HCT116 (cell line): Measurements from ENCODE around the gene TMC8. TPM values are rescaled to one million over a fixed set of nuclear protein-coding genes. Genes with fewer than 3 reads are reported as not detected.

ENCODE experiments used
- ATAC-seq: fragments of 200-7000 bp; cut with Tn5 transposase; 2 replicates; pipeline ENCODE4 v1.9.1; 2020; ENCODE audit warnings: mild to moderate bottlenecking, moderate library complexity
- BruUV-seq: library from RNA; stranded (reverse); fragments of 400-500 nt; replicated peaks from 2 replicates; lab custom pipeline; 2021; lab: Mats Ljungman, UMichigan
- CTCF ChIA-PET: fragments of 300-600 bp; sonication (Branson Sonifier 250); formaldehyde crosslinking; loops from one replicate; lab custom pipeline; 2021; ENCODE audit warnings: antibody characterized with exemption; lab: Charles Lee
- POLR2A ChIA-PET: fragments of 300-600, 350-600 bp; sonication (Branson Sonifier 250); formaldehyde crosslinking; loops from one replicate; lab custom pipeline; 2021; ENCODE audit warnings: antibody characterized with exemption; lab: Charles Lee
- RAD21 ChIA-PET, 2 experiments: fragments of 300-600 bp; sonication (Branson Sonifier 250); formaldehyde crosslinking; loops; one replicate each; lab custom pipeline; 2023; ENCODE audit warnings: low total read pairs in 2 of 2; ENCODE audit not compliant: uncharacterized antibody in 2 of 2, unreplicated experiment in 2 of 2, low non-redundant PET in 1 of 2; lab: Charles Lee
- DNase-seq: peaks from one replicate; pipeline ENCODE4 v3.0.0-alpha.2; 2010; ENCODE audit warnings: low read depth, low spot score
- H2AFZ ChIP-seq: fragments of 200-600 bp; shearing (Covaris generic), sonication (generic); 2 replicates; pipeline ENCODE4 v1.6.1; 2017; ENCODE audit warnings: low read depth, mixed run types, mixed read lengths, antibody characterized with exemption, low read length; ENCODE audit not compliant: poor library complexity, severe bottlenecking
- H3K27ac ChIP-seq: 2 replicates; pipeline ENCODE4 v1.5.1; 2012; ENCODE audit warnings: low read depth, low read length
- H3K27me3 ChIP-seq: fragments of 200-600 bp; sonication (generic); 2 replicates; pipeline ENCODE4 v1.6.1; 2016; ENCODE audit warnings: mixed run types, low read length, mixed read lengths; ENCODE audit not compliant: insufficient read depth
- H3K36me3 ChIP-seq, 2 experiments: fragments of 200-500 bp in 1 of 2; fragments of 200-600 bp in 1 of 2; sonication (Bioruptor generic) in 1 of 2; sonication (generic) in 1 of 2; 2 replicates each; pipeline versions ENCODE4 v1.5.1 to v1.6.1; 2014 to 2016; ENCODE audit warnings: low read length in 2 of 2, inconsistent platforms in 1 of 2, mixed read lengths in 1 of 2, mixed run types in 1 of 2; ENCODE audit not compliant: insufficient read depth in 2 of 2, control insufficient read depth in 1 of 2
- H3K4me1 ChIP-seq, 2 experiments: fragments of 200-600 bp in 1 of 2; sonication (generic) in 1 of 2; 2 replicates each; pipeline versions ENCODE4 v1.5.1 to v1.6.1; 2012 to 2017; ENCODE audit warnings: low read length in 2 of 2, inconsistent platforms in 1 of 2, mild to moderate bottlenecking in 1 of 2, mixed read lengths in 1 of 2, mixed run types in 1 of 2, moderate library complexity in 1 of 2; ENCODE audit not compliant: insufficient read depth in 2 of 2, control insufficient read depth in 1 of 2
- H3K4me2 ChIP-seq: fragments of 200-600 bp; sonication (generic); 2 replicates; pipeline ENCODE4 v1.6.1; 2017; ENCODE audit warnings: mixed run types, low read length, mixed read lengths
- H3K4me3 ChIP-seq, 2 experiments: fragments of 200-600 bp in 1 of 2; sonication (generic) in 1 of 2; replicated peaks in 1 of 2; 2 replicates each; pipeline ENCODE4 v1.5.1; 2011 to 2016; ENCODE audit warnings: low read length in 2 of 2, control low read depth in 1 of 2, low read depth in 1 of 2, mild to moderate bottlenecking in 1 of 2, mixed read lengths in 1 of 2, mixed run types in 1 of 2
- H3K79me2 ChIP-seq: fragments of 200-600 bp; sonication (generic); 2 replicates; pipeline ENCODE4 v1.6.1; 2017; ENCODE audit warnings: mild to moderate bottlenecking, mixed run types, low read length, moderate library complexity, mixed read lengths; ENCODE audit not compliant: insufficient read depth
- H3K9ac ChIP-seq: fragments of 200-600 bp; sonication (generic); 2 replicates; pipeline ENCODE4 v1.6.1; 2016; ENCODE audit warnings: low read length, mixed read lengths
- H3K9me2 ChIP-seq: fragments of 200-600 bp; sonication (generic), shearing (Covaris generic); 2 replicates; pipeline ENCODE4 v1.6.1; 2017; ENCODE audit warnings: mixed run types, mild to moderate bottlenecking, moderate library complexity; ENCODE audit not compliant: insufficient read depth
- H3K9me3 ChIP-seq, 2 experiments: fragments of 200-500 bp in 1 of 2; fragments of 200-600 bp in 1 of 2; sonication (Bioruptor generic) in 1 of 2; sonication (generic) in 1 of 2; 2 replicates each; pipeline ENCODE4 v1.6.1; 2014 to 2017; ENCODE audit warnings: low read length in 2 of 2, mixed read lengths in 2 of 2, inconsistent platforms in 1 of 2, low read depth in 1 of 2, mild to moderate bottlenecking in 1 of 2, mixed run types in 1 of 2, moderate library complexity in 1 of 2; ENCODE audit not compliant: control insufficient read depth in 1 of 2, insufficient read depth in 1 of 2
- H4K20me1 ChIP-seq: fragments of 200-600 bp; sonication (generic), shearing (Covaris generic); 2 replicates; pipeline ENCODE4 v1.6.1; 2017; ENCODE audit warnings: mixed run types, mild to moderate bottlenecking, moderate library complexity; ENCODE audit not compliant: insufficient read depth
- CBX3 ChIP-seq: IDR thresholded peaks from 2 replicates; pipeline ENCODE4 v1.6.1; 2012; ENCODE audit warnings: low read depth
- CEBPB ChIP-seq: IDR thresholded peaks from 2 replicates; pipeline ENCODE4 v1.6.1; 2012; ENCODE audit warnings: low read depth
- EGR1 ChIP-seq: IDR thresholded peaks from 2 replicates; pipeline ENCODE4 v1.6.1; 2012; ENCODE audit warnings: low read depth
- ELF1 ChIP-seq: IDR thresholded peaks from 2 replicates; pipeline ENCODE4 v1.6.1; 2012; ENCODE audit warnings: low read depth, borderline replicate concordance
- JUND ChIP-seq: IDR thresholded peaks from 2 replicates; pipeline ENCODE4 v1.6.1; 2012
- POLR2A ChIP-seq: IDR thresholded peaks from 2 replicates; pipeline ENCODE4 v1.7.0; 2011; ENCODE audit warnings: borderline replicate concordance; ENCODE audit not compliant: insufficient read depth, insufficient read length; ENCODE audit errors: extremely low read depth
- POLR2AphosphoS5 ChIP-seq: IDR thresholded peaks from 2 replicates; pipeline ENCODE4 v1.6.1; 2011; ENCODE audit warnings: mild to moderate bottlenecking, low read depth, low read length, moderate library complexity
- RAD21 ChIP-seq: IDR thresholded peaks from 2 replicates; pipeline ENCODE4 v1.6.1; 2012; ENCODE audit warnings: low read depth, mild to moderate bottlenecking
- REST ChIP-seq: IDR thresholded peaks from 2 replicates; pipeline ENCODE4 v1.6.1; 2012; ENCODE audit warnings: low read depth
- SIN3A ChIP-seq: IDR thresholded peaks from 2 replicates; pipeline ENCODE4 v1.6.1; 2012; ENCODE audit warnings: low read depth
- SP1 ChIP-seq: IDR thresholded peaks from 2 replicates; pipeline ENCODE4 v1.6.1; 2012; ENCODE audit warnings: low read depth
- SRF ChIP-seq: IDR thresholded peaks from 2 replicates; pipeline ENCODE4 v1.6.1; 2012; ENCODE audit warnings: low read depth
- TCF7L2 ChIP-seq: IDR thresholded peaks from 2 replicates; pipeline ENCODE4 v1.7.0; 2011; ENCODE audit warnings: borderline replicate concordance, inconsistent platforms; ENCODE audit not compliant: insufficient read depth, insufficient read length; ENCODE audit errors: extremely low read depth
- YY1 ChIP-seq: IDR thresholded peaks from 2 replicates; pipeline ENCODE4 v1.6.1; 2011; ENCODE audit warnings: low read length, low read depth, moderate library complexity, mild to moderate bottlenecking; ENCODE audit not compliant: insufficient replicate concordance; ENCODE audit errors: extremely low read depth
- ZBTB33 ChIP-seq: IDR thresholded peaks from 2 replicates; pipeline ENCODE4 v1.6.1; 2011; ENCODE audit warnings: mild to moderate bottlenecking, low read length, moderate library complexity; ENCODE audit not compliant: insufficient replicate concordance; ENCODE audit errors: extremely low read depth
- ZFX ChIP-seq: fragments of 450-650 bp; IDR thresholded peaks from 2 replicates; pipeline ENCODE4 v1.6.1; 2017
- ZNF274 ChIP-seq: fragments of 200-500 bp; sonication (Bioruptor generic); IDR thresholded peaks from 2 replicates; pipeline ENCODE4 v1.6.1; 2014; ENCODE audit warnings: mild to moderate bottlenecking, low read depth, low read length, inconsistent platforms
- intact Hi-C: fragments of 100-400 bp; cut with micrococcal nuclease; formaldehyde crosslinking; loops from 2 replicates; pipeline ENCODE4 v1.10.0; 2022
- total RNA-seq: library from RNA; stranded (reverse); gene quantifications from one replicate; pipeline ENCODE4 v1.2.1, GENCODE V29; 2021; ENCODE audit not compliant: unreplicated experiment
- TF ChIP-seq, protein P1 (sequence below): IDR thresholded peaks from 2 replicates; pipeline ENCODE4 v1.6.1; 2012
- TF ChIP-seq, protein P2 (sequence below), 3 experiments: fragments of 200-600 bp in 1 of 3; sonication (generic) in 1 of 3; IDR thresholded peaks in 2 of 3; conservative IDR thresholded peaks in 1 of 3; 2 replicates each; pipeline ENCODE4 v1.5.1; 2012 to 2017; ENCODE audit warnings: low read depth in 2 of 3, low read length in 2 of 3, antibody characterized with exemption in 1 of 3, borderline replicate concordance in 1 of 3, control low read depth in 1 of 3, mild to moderate bottlenecking in 1 of 3, mixed read lengths in 1 of 3, mixed run types in 1 of 3, moderate library complexity in 1 of 3; ENCODE audit not compliant: insufficient read depth in 1 of 3

Gene TMC8
- total RNA-seq, 1 experiment from 2014 or later, result 7.8 TPM

GRCh38 chr17:78111727-78112517 is 18.6 kb upstream of the TMC8 start:
- Histone ChIP-seq H3K4me3 (no peak overlapping the region), H4K20me1 (no peaks in the 10 kb centered on the region), H3K9me2 (no peaks in the 10 kb centered on the region), H3K27ac (no peak overlapping the region), H3K9ac (no peak overlapping the region), H3K4me2 (no peak overlapping the region), H2AFZ (no peak overlapping the region), H3K27me3 (no peaks in the 10 kb centered on the region), H3K36me3 (no peaks in the 10 kb centered on the region), H3K4me1 (peaks cover 0 to 4% of the 10 kb centered on the region in 2 experiments; a peak in 1 of 4 replicates), H3K9me3 (no peaks in the 10 kb centered on the region), H3K79me2 (no peaks in the 10 kb centered on the region)
- TF ChIP-seq ELF1, result no peak
- no peak for TF ChIP-seq TCF7L2
- no peak for TF ChIP-seq SIN3A
- no peak for TF ChIP-seq CBX3
- no peak for TF ChIP-seq YY1
- TF ChIP-seq CEBPB, result no peak
- no peak for TF ChIP-seq POLR2A
- TF ChIP-seq, protein P1, sequence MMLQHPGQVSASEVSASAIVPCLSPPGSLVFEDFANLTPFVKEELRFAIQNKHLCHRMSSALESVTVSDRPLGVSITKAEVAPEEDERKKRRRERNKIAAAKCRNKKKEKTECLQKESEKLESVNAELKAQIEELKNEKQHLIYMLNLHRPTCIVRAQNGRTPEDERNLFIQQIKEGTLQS, result no peak
- TF ChIP-seq, protein P2, sequence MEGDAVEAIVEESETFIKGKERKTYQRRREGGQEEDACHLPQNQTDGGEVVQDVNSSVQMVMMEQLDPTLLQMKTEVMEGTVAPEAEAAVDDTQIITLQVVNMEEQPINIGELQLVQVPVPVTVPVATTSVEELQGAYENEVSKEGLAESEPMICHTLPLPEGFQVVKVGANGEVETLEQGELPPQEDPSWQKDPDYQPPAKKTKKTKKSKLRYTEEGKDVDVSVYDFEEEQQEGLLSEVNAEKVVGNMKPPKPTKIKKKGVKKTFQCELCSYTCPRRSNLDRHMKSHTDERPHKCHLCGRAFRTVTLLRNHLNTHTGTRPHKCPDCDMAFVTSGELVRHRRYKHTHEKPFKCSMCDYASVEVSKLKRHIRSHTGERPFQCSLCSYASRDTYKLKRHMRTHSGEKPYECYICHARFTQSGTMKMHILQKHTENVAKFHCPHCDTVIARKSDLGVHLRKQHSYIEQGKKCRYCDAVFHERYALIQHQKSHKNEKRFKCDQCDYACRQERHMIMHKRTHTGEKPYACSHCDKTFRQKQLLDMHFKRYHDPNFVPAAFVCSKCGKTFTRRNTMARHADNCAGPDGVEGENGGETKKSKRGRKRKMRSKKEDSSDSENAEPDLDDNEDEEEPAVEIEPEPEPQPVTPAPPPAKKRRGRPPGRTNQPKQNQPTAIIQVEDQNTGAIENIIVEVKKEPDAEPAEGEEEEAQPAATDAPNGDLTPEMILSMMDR (IDR thresholded peaks at IDR 0.05 in 2 of 3, conservative IDR thresholded peaks at IDR 0.05 in 1 of 3; ENCODE audit: borderline replicate concordance in 1 of 3, insufficient read depth in 1 of 3, low read depth in 2 of 3, low read length in 2 of 3), result no peak
- no peak for TF ChIP-seq SRF
- no peak for TF ChIP-seq REST
- TF ChIP-seq JUND, result no peak
- no peak for TF ChIP-seq ZBTB33
- TF ChIP-seq EGR1, result no peak
- TF ChIP-seq POLR2AphosphoS5, result no peak
- no peak for TF ChIP-seq SP1
- no peak for TF ChIP-seq RAD21
- TF ChIP-seq ZNF274, result no peak
- no peak for TF ChIP-seq ZFX
- BruUV-seq, result no TSS peak
- 0 out of 2 replicates have a peak, but pooled peaks have one; percentile 1 for ATAC-seq
- RAD21 ChIA-PET, result interaction anchor here in 1 of 2 experiments (1.1 to 1.2 kb wide), 2 partner anchors 65 to 139 kb away, joined by 4 to 6 read pairs; no protein-coding TSS in a partner anchor
- intact Hi-C loops, result loop anchor here (1.0 to 10.0 kb wide), 3 partner anchors 64 to 313 kb away; no protein-coding TSS in a partner anchor
- CTCF ChIA-PET, result interaction anchor here (1.0 to 2.9 kb wide), 7 partner anchors 16 to 95 kb away, joined by 3 to 17 read pairs (median 5); partner anchors contain the start of genes AFMID and TK1
- POLR2A ChIA-PET, result interaction anchor here (1.0 to 1.2 kb wide), 2 partner anchors 63 to 75 kb away, joined by 3 read pairs; partner anchors contain the start of gene TK1
- no peak for DNase-seq
